HL-60 (cell line): Measurements from ENCODE around the gene MPND.

Experiments used
- GABPA ChIP-seq: IDR thresholded peaks from 2 replicates; pipeline ENCODE4 v1.6.1; 2012; ENCODE audit warnings: low read depth
- POLR2AphosphoS5 ChIP-seq: IDR thresholded peaks from 2 replicates; pipeline ENCODE4 v1.6.1; 2012; ENCODE audit warnings: low read depth
- SPI1 ChIP-seq: IDR thresholded peaks from 2 replicates; pipeline ENCODE4 v1.6.1; 2012; ENCODE audit warnings: low read depth, mild to moderate bottlenecking, borderline replicate concordance
- TF ChIP-seq, protein P1 (sequence below): IDR thresholded peaks from 2 replicates; pipeline ENCODE4 v1.6.1; 2012; ENCODE audit warnings: low read depth; ENCODE audit not compliant: insufficient replicate concordance
- TF ChIP-seq, protein P2 (sequence below): IDR thresholded peaks from one replicate; pipeline ENCODE4 v1.5.1; 2011; ENCODE audit warnings: low read length, control low read depth, inconsistent platforms; ENCODE audit not compliant: insufficient read depth

DNA sequence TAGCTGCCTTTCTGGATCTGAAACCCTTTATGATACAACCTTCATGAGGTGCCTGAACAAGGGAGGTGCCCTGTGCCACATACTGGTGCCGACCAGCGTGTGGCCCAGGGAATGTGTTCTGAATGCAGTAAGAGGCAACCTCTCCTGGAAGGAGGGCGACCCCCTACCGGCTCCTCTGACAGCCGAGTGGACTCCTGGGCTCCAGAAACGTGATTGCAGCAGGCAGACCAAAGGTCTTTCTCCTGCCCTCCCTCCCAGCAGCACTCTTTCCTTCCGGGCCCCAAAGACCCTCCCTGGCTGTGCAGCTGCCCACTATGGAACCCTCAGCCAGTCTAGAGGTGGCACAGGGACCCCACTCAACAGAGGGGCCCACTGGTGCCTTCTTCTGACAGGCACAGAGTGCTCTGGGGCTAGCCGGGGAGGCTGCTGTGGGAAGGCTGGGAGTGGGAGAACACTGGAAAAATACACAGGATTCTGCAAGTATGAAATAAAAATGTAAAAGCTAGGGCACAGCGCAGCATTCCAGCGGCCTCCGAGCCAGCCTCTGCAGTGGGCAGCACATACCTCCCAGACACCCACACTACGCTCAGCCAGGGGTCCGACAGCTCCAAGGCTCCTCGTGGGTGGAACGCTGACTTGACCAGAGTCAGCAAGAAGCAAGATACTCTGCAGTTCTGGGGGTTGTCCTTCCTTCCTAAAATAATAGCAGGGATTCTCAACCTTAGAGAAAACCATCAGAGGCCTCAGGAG lies 42.1 kb downstream of the MPND start:
- TF ChIP-seq, protein P1, sequence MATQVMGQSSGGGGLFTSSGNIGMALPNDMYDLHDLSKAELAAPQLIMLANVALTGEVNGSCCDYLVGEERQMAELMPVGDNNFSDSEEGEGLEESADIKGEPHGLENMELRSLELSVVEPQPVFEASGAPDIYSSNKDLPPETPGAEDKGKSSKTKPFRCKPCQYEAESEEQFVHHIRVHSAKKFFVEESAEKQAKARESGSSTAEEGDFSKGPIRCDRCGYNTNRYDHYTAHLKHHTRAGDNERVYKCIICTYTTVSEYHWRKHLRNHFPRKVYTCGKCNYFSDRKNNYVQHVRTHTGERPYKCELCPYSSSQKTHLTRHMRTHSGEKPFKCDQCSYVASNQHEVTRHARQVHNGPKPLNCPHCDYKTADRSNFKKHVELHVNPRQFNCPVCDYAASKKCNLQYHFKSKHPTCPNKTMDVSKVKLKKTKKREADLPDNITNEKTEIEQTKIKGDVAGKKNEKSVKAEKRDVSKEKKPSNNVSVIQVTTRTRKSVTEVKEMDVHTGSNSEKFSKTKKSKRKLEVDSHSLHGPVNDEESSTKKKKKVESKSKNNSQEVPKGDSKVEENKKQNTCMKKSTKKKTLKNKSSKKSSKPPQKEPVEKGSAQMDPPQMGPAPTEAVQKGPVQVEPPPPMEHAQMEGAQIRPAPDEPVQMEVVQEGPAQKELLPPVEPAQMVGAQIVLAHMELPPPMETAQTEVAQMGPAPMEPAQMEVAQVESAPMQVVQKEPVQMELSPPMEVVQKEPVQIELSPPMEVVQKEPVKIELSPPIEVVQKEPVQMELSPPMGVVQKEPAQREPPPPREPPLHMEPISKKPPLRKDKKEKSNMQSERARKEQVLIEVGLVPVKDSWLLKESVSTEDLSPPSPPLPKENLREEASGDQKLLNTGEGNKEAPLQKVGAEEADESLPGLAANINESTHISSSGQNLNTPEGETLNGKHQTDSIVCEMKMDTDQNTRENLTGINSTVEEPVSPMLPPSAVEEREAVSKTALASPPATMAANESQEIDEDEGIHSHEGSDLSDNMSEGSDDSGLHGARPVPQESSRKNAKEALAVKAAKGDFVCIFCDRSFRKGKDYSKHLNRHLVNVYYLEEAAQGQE = no peak
- TF ChIP-seq, protein P2, sequence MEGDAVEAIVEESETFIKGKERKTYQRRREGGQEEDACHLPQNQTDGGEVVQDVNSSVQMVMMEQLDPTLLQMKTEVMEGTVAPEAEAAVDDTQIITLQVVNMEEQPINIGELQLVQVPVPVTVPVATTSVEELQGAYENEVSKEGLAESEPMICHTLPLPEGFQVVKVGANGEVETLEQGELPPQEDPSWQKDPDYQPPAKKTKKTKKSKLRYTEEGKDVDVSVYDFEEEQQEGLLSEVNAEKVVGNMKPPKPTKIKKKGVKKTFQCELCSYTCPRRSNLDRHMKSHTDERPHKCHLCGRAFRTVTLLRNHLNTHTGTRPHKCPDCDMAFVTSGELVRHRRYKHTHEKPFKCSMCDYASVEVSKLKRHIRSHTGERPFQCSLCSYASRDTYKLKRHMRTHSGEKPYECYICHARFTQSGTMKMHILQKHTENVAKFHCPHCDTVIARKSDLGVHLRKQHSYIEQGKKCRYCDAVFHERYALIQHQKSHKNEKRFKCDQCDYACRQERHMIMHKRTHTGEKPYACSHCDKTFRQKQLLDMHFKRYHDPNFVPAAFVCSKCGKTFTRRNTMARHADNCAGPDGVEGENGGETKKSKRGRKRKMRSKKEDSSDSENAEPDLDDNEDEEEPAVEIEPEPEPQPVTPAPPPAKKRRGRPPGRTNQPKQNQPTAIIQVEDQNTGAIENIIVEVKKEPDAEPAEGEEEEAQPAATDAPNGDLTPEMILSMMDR = no peak
- no peak for TF ChIP-seq POLR2AphosphoS5
- no peak for TF ChIP-seq SPI1
- no peak for TF ChIP-seq GABPA
